PC-9 (cell line): ENCODE measurements around the gene NAGPA. TPM values are rescaled to one million over a fixed set of nuclear protein-coding genes. Genes with fewer than 3 reads are reported as not detected.
"Not testable (repeated sequence)": the region's sequence is repeated elsewhere in the genome, so short reads cannot be mapped to it uniquely, and the experiment has no call there.

Experiments
- BruUV-seq: library from RNA; stranded (reverse); fragments of 400-500 nt; replicated peaks from 2 replicates; lab custom pipeline; 2021; lab: Mats Ljungman, UMichigan
- CTCF ChIA-PET: fragments of 300-600 bp; sonication (Branson Sonifier 250); formaldehyde crosslinking; loops from one replicate; lab custom pipeline; 2022; ENCODE audit warnings: antibody characterized with exemption; lab: Charles Lee
- POLR2A ChIA-PET: fragments of 300-600 bp; sonication (Branson Sonifier 250); formaldehyde crosslinking; loops from one replicate; lab custom pipeline; 2022; ENCODE audit warnings: antibody characterized with exemption; ENCODE audit not compliant: unreplicated experiment; lab: Charles Lee
- DNase-seq, 2 experiments: peaks; one replicate each; pipeline versions ENCODE4 v3.0.0 to v3.0.0-alpha.2; 2015 to 2022; ENCODE audit warnings: mixed read lengths in 1 of 2
- H2AFZ ChIP-seq: fragments of 200-600 bp; sonication (generic); 2 replicates; pipeline ENCODE4 v1.8.1; 2017; ENCODE audit warnings: antibody characterized with exemption
- H3F3A ChIP-seq: fragments of 200-600 bp; sonication (generic); 2 replicates; pipeline ENCODE4 v1.8.1; 2017; ENCODE audit warnings: antibody characterized with exemption, mild to moderate bottlenecking, low read depth; ENCODE audit not compliant: insufficient read depth
- H3K27ac ChIP-seq: fragments of 200-600 bp; sonication (generic); 2 replicates; pipeline ENCODE4 v1.6.1; 2016; ENCODE audit warnings: mixed run types
- H3K27me3 ChIP-seq: fragments of 200-600 bp; sonication (generic); 2 replicates; pipeline ENCODE4 v1.6.1; 2016; ENCODE audit warnings: low read depth, mixed run types; ENCODE audit not compliant: insufficient read depth
- H3K36me3 ChIP-seq: fragments of 200-600 bp; sonication (generic); 2 replicates; pipeline ENCODE4 v1.6.1; 2016; ENCODE audit warnings: low read depth, mixed run types
- H3K4me1 ChIP-seq: fragments of 200-600 bp; sonication (generic); replicated peaks from 2 replicates; pipeline ENCODE4 v1.6.1; 2016; ENCODE audit warnings: mixed run types; ENCODE audit not compliant: insufficient read depth
- H3K4me2 ChIP-seq: fragments of 200-600 bp; sonication (generic); 2 replicates; pipeline ENCODE4 v1.6.1; 2017; ENCODE audit warnings: mixed run types
- H3K4me3 ChIP-seq: fragments of 200-600 bp; sonication (generic); 2 replicates; pipeline ENCODE4 v1.6.1; 2016; ENCODE audit warnings: mixed run types
- H3K79me2 ChIP-seq: fragments of 200-600 bp; sonication (generic); 2 replicates; pipeline ENCODE4 v1.6.1; 2017; ENCODE audit warnings: low read depth, mixed run types
- H3K9me2 ChIP-seq: fragments of 200-600 bp; sonication (generic); 2 replicates; pipeline ENCODE4 v1.8.1; 2017; ENCODE audit warnings: mild to moderate bottlenecking; ENCODE audit not compliant: insufficient read depth
- H3K9me3 ChIP-seq: fragments of 200-600 bp; sonication (generic); 2 replicates; pipeline ENCODE4 v1.8.1; 2016; ENCODE audit warnings: low read depth; ENCODE audit not compliant: insufficient read depth
- H4K20me1 ChIP-seq: fragments of 200-600 bp; sonication (generic); 2 replicates; pipeline ENCODE4 v1.8.1; 2017; ENCODE audit not compliant: insufficient read depth
- CTCF ChIP-seq: fragments of 200-600 bp; sonication (generic); conservative IDR thresholded peaks from 2 replicates; pipeline ENCODE4 v1.6.1; 2017; ENCODE audit warnings: mixed run types, antibody characterized with exemption, mild to moderate bottlenecking, moderate library complexity
- EZH2 ChIP-seq: fragments of 200-600 bp; sonication (generic); IDR thresholded peaks from 2 replicates; pipeline ENCODE4 v1.8.0; 2017; ENCODE audit warnings: antibody characterized with exemption, low read depth
- intact Hi-C: fragments of 100-400 bp; cut with micrococcal nuclease; formaldehyde crosslinking; loops from one replicate; pipeline ENCODE4 v1.10.0; 2022; ENCODE audit not compliant: unreplicated experiment
- total RNA-seq: library from RNA; stranded (reverse); gene quantifications from 2 replicates; pipeline ENCODE4 v1.2.3, GENCODE V29; 2021

NAGPA gene
- total RNA-seq, 1 experiment from 2014 or later: 20.6 TPM

- no peaks in the 10 kb centered on the region for H4K20me1 ChIP-seq
- DNase-seq: no peak
- TF ChIP-seq CTCF: no peak
- TF ChIP-seq EZH2: no peak
- no peak overlapping the region for H3K4me2 ChIP-seq
- peaks cover 48% of the 10 kb centered on the region for H3K27me3 ChIP-seq
- ChIA-PET CTCF (no interaction called here), POLR2A (no interaction called here)
- no peak overlapping the region for H3K27ac ChIP-seq
- no peak overlapping the region for H3K4me3 ChIP-seq
- no peaks in the 10 kb centered on the region for H3F3A ChIP-seq
- H2AFZ ChIP-seq: no peak overlapping the region
- H3K9me2 ChIP-seq: no peaks in the 10 kb centered on the region
- H3K9me3 ChIP-seq: no peaks in the 10 kb centered on the region
- intact Hi-C loops: no loop called here
- no peaks in the 10 kb centered on the region for H3K36me3 ChIP-seq
- H3K4me1 ChIP-seq: no peaks in the 10 kb centered on the region
- no TSS peak for BruUV-seq
- no peaks in the 10 kb centered on the region for H3K79me2 ChIP-seq
These were observed 21.4 kb upstream of the NAGPA start for GRCh38 chr16:5054876-5055865.

GRCh38 chr16:5046914-5047313 lies 13.2 kb upstream of the NAGPA start:
- no peak overlapping the region for H3K4me2 ChIP-seq
- ChIA-PET CTCF (no interaction called here), POLR2A (no interaction called here)
- no peak overlapping the region for H3K4me3 ChIP-seq
- H2AFZ ChIP-seq: no peak overlapping the region
- peaks cover 48% of the 10 kb centered on the region for H3K27me3 ChIP-seq
- no peaks in the 10 kb centered on the region for H4K20me1 ChIP-seq
- no peaks in the 10 kb centered on the region for H3K9me3 ChIP-seq
- peaks cover 5% of the 10 kb centered on the region for H3K4me1 ChIP-seq
- no peak overlapping the region for H3K27ac ChIP-seq
- no peak for TF ChIP-seq EZH2
- TF ChIP-seq CTCF: no peak
- no peaks in the 10 kb centered on the region for H3K79me2 ChIP-seq
- no peaks in the 10 kb centered on the region for H3K9me2 ChIP-seq
- peaks cover 8% of the 10 kb centered on the region; the same call in 1 of the 2 replicates for H3F3A ChIP-seq
- intact Hi-C loops: no loop called here
- no peak for DNase-seq
- BruUV-seq: no TSS peak
- no peaks in the 10 kb centered on the region for H3K36me3 ChIP-seq

GRCh38 chr16:5045499-5046115 lies 11.9 kb upstream of the NAGPA start:
- Histone ChIP-seq H3K4me2 (no peak overlapping the region), H3K9me2 (no peaks in the 10 kb centered on the region), H4K20me1 (no peaks in the 10 kb centered on the region), H3K4me3 (no peak overlapping the region), H3K9me3 (no peaks in the 10 kb centered on the region), H3K27me3 (peaks cover 35% of the 10 kb centered on the region; the same call in 1 of the 2 replicates), H3K27ac (no peak overlapping the region), H2AFZ (no peak overlapping the region), H3K36me3 (no peaks in the 10 kb centered on the region), H3K4me1 (peaks cover 18% of the 10 kb centered on the region), H3F3A (peaks cover 14% of the 10 kb centered on the region), H3K79me2 (no peaks in the 10 kb centered on the region)
- intact Hi-C loops: no loop called here
- TF ChIP-seq EZH2 (no peak), CTCF (no peak)
- no TSS peak for BruUV-seq
- DNase-seq: no peak
- CTCF ChIA-PET: no interaction called here
- POLR2A ChIA-PET: no interaction called here

GRCh38 chr16:5044581-5044980 lies 10.8 kb upstream of the NAGPA start:
- Histone ChIP-seq H3F3A (peaks cover 14% of the 10 kb centered on the region), H3K27me3 (peaks cover 25% of the 10 kb centered on the region; the same call in 1 of the 2 replicates), H3K4me1 (peaks cover 18% of the 10 kb centered on the region)
- H3K79me2 ChIP-seq, BruUV-seq, H3K9me2 ChIP-seq, H4K20me1 ChIP-seq, intact Hi-C loops, POLR2A ChIA-PET, H2AFZ ChIP-seq, H3K4me2 ChIP-seq, H3K27ac ChIP-seq, CTCF ChIA-PET, H3K36me3 ChIP-seq, DNase-seq, H3K9me3 ChIP-seq, H3K4me3 ChIP-seq: not testable (repeated sequence)
